Activated CD4-positive, alpha-beta T cell treated with anti-CD3 and anti-CD28 coated beads, Interleukin-2, Interleukin-4, amounts not matched to agents 100 ng/mL and 50 ng/mL, durations not matched to agents 16 hours and 8 hours (primary cell): ENCODE data around the gene BRIX1.
"Not testable (repeated sequence)": the region's sequence is repeated elsewhere in the genome, so short reads cannot be mapped to it uniquely, and the experiment has no call there.

ENCODE experiments used
- DNase-seq: peaks from one replicate; pipeline ENCODE4 v3.0.0-alpha.2; 2020; ENCODE audit warnings: low spot score

The BRIX1 gene

DNA sequence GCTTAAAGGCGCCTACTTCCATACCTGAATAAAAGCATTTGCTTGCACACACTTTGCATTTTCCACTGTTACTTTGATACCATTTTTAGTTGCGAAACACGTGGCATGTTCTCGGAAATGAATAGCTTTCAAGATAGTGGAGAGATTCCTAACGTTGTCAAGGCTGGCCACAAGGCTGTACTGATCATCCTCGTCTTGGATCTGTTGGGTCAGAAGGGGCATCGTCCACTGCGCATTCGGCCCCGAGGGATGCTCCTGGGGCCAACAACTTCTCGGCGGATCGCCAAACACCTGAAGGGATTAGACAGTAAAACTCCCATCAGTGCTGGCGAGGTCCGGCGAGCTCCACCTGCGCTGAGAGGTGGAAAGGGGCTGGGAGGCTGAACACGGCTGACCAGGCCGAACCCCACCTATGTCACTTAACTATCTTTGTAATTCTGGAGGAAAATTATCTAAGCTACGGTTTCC lies 806 bp upstream of the BRIX1 start:
- no peak for DNase-seq

DNA sequence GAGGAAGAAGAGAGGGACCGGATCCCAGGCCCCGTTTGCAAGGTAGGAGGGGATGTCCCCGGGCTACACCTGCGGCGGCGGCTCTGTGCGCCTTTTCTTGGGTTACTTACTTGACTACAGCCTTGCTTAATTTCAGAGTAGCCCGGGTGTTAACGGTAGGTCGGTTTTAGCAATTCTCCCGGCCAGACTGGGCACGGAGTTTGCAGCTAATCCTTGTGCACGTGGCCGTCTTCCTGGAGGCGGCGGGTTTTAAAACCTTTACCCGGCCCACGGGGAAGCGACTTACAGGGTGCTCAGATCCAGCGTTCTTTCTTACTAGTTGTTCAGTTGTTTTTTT lies 313 bp downstream of the BRIX1 start:
- DNase-seq = no peak

DNA sequence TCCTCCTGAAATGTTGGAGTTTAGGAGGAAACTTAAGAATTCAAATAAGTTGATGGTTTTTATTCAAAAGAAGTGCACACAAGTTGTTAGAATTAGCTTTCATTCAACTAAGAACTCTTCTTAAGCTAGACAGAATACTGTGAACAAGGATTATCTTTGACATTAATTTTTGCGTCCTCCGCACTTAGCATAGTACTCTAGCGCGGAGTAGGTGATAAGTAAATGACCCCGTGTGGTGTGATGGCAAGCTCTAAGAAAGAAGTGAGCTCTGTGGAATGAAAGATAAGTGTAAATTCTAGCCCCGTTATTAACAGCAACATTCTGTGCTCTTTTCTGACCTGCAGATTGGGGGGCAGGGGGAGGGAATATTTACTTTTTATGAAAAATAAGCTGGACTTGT lies 1.0 kb downstream of the BRIX1 start:
- no peak for DNase-seq

DNA sequence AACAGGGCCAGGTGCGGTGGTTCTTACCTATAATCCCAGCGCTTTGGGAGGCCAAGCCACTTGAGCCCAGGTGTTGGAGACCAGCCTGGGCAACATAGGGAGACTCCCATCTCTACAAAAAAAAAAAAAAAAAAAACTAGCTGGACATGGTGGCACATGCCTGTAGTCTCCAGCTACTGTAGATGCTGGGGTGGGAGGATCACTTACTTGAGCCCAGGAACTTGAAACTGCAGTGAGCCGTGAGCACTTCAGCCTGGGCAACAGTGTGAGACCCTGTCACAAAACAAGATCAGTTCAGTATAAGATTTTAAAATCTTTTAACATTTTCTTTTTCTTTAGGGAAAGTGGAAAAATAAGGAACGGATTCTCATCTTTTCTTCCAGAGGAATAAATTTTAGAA lies 2.5 kb downstream of the BRIX1 start:
- no peak for DNase-seq

DNA sequence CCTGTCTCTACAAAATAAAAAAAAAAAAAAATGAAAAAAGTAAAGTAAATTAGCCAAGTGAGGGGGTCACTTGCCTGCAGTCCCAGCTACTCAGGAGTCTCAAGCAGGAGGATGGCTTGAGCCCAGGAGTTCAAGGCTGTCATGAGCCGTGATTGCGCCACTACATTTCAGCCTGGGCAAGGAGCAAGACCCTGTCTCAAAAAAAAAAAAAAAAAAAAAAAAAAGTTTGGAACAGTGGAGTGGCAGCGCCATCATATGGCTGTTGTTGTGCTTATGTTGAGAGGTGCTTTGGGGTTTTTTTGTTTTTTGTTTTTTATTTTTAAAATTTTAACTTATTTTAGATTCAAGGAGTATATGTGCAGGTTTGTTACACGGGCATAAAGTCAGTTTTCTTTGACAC lies 3.6 kb downstream of the BRIX1 start:
- no peak for DNase-seq

DNA sequence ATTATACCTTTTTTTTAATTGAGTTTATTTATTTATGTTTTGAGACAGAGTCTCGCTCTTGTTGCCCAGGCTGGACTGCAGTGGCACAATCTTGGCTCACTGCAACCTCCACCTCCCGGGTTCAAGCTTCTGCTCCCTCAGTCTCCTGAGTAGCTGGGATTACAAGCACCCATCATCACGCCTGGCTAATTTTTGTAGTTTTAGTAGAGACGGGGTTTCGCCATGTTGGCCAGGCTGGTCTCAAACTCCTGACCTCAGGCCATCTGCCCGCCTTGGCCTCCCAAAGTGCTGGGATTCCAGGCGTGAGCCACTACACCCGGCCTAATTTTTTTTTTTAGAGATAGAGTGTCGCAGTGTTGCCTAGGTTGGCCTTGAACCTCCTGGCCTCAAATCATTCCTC lies 7.7 kb downstream of the BRIX1 start:
- not testable (repeated sequence) for DNase-seq

DNA sequence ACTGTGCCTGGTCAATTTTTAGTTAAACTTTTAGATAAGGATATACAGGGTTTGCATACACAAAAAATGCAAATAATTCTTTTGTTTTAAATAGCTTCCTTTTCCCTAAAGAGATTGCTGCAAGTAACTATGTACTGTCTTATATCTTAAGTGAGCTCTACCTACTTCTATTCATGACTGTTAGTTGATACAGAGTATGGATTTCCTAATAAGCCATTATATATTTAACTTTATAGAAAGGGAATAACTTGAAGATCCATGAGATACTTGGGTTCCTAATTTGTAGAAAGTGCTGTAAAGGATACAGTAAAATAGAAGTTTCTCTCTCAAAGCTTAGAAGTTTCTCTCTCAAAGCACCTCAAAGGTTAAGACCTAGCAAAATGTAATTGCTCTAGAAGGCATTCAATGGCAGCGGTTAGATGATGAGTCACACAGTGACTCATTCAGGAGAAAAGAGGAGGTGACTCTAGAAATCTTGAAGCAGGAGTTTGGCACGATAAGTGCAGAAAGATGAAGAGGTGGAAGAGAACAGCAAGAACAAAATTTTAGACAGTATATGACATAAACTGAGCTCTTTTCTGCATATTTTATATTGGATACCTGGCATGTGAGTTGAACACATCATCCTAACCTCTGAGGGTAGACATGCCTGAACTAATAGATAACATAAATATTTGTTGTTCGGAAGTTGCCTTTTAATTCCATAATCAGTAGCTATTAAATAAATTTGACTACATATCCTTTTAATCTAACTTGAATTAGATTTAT lies 8.4 kb downstream of the BRIX1 start:
- peak; percentile 82 for DNase-seq

DNA sequence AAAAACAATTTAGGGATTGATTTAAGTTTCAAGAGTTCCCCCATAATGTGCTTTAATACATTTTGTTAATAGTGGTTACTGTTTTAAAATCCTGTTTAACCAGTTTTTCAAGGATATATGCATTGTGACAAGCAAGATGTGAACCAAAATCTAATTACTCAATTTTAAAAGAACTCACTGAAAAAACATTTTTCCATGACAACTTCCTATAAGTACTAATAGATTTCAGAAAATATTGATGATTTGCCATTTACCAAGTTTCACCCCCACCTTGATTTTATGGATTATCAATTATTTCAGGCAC lies 8.9 kb downstream of the BRIX1 start:
- DNase-seq = no peak

DNA sequence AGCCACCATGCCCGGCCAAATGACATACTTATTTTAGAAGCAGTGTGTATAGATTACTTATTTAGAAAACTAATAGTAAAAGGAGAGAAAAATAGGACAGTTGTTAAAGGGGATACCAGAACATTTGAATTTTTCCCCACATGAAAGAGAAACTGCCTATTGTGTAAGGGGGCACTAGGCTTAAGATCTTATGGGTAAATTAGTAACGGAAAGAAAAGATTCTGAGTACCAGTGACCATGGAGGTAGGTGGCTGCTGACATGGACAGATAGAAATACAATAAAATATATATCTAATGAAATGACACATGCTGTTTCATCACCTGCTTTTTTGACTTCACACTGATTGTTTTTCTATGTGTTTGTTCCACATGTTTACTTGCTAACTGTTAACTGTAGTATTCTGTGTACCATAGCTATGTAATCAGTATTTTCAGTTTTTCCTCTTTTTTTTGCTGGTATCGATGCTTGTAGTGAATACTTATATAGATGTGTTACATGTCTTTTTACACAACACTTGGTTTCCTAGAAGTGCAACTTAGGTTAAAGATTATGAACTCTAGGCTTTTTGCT lies 10.9 kb downstream of the BRIX1 start:
- DNase-seq = no peak

DNA sequence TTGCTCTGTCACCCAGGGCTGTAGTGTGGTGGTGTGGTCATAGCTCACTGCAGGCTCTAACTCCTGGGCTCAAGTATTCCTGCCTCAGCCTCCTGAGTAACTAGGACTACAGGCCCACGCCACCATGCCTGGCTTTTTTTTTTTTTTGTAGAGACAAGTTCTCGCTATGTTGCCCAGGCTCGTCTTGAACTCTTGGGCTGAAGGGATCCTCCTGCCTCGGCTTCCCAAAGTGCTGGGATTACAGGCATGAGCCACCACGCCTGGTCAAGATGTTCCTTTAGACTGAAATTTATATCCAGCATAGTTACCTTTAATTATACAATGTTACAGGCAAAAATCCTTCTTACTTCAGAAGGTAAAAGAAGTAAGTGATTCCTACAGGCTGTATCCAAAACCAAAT lies 12.3 kb downstream of the BRIX1 start:
- no peak for DNase-seq

DNA sequence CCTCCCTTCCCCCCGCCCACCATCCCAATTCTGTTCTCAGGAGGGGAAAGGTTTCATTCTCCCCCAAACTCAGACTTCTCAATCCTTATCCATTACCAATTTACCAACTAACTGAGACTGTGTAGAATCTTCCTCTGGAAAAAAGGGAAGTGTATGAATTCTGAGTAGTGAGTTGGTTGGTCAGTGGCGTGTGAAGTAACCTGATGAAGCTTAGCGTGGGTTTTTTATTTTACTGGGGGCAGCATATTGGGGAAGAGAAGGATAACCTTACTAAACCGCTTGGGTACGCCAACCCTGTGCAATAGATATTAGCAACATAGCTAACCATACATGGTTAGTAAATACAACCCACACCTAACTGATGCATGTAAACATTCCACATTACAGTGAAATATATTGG lies 12.8 kb downstream of the BRIX1 start:
- no peak for DNase-seq

DNA sequence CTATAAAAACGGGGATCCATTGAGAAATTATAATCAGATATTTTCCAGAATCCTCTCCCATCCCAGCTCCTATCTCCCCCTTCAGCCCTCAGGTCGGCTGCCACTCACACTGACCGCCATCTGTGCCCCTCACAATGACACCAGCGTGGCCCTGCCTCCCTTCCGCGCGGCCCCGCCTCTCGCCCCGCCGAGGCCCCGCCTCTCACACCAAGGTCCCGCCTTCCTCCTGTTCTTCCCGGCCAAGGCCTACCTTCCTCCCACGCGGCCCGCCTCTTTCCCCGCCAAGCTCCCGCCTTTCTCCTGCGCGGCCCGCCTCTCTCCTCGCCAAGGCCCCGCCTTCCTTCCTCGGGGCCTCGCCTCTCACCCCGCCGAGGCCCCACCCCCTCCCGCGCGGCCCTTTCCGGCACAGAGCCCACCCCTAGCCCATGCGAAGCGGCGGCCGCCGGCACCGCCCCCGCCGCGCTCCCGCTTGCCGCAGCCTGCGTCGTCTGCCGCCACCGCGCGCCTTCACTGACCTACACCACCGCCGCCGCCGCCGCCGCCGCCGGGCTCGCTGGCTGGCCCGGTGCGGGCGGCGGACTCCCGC lies 13.7 kb downstream of the BRIX1 start, which contains the start of gene DNAJC21:
Gene DNAJC21 (plus strand): TSS at position 426 of the 586 bp plus-strand sequence. CDS start 261 bp downstream, outside the sequence.
- peak; percentile 98 for DNase-seq

DNA sequence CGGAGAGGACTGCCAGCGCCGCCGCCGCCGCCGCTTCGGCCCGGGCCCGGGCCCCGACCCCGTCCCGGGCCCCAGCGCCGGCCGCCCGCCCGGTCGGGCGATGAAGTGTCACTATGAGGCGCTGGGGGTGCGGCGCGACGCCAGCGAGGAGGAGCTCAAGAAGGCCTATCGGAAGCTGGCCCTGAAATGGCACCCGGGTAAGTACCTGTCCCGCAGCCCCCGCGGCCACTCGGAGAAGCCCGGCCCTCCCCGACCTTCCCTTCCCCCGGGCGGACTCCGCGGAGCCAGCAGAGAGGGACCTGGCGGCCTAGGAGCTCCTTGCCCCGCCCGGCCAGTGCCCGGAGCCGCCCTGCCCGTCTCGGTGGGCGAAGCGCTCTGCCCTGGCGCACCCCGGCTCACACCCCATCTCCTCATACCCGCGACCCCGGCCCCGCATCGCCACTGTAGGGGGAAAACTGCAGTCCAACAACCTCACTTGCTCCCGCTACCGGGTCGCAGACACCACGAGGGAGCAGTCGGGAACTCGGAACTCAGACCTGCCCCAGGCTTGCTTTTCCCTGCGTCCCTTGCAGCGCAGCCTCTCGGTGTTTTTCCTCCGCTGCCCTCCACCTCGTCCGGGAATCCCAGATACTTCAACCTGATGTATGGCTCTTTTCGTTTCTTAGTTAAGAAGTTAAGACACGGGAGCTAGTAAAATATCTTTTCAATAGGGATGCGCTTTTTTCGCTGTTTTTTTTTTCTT lies 14.4 kb downstream of the BRIX1 start:
- DNase-seq = peak; percentile 79

DNA sequence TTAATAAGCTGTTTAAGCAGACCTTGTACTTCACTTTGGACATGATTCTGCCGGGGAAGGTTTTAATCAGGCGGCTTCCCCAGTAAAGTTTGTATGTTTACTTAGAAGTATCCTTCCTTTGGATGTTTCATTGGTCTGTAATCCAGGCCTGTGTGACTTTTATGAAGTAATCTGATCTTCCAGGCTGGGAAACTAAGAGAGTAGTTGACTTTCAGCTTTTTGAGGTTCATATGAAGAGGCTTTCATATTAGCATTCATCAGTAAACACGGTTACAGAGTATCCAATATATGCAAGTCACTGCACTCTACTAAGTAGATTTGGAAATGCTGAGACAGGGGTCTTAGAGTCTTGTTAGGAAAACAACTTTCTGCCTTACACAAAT lies 14.9 kb downstream of the BRIX1 start:
- DNase-seq = no peak

DNA sequence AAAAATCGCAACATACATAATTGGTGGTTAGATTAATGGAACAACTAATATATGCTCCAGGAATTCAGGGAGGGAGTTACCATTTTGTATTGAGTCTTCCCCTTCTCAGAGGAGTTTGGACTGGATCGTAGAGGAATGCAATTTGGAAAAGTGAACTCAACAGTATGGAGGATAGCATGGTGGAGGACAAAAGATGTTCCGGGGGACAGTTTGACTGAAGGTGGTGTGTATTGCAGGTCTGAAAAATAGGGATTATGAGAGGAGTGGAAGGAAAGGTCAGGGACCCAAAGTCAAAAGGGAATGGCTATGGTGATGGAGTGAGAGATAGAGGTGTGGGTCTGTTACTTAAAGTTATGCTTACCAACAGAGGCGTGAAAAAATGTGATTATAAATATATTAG lies 15.4 kb downstream of the BRIX1 start:
- DNase-seq = no peak

DNA sequence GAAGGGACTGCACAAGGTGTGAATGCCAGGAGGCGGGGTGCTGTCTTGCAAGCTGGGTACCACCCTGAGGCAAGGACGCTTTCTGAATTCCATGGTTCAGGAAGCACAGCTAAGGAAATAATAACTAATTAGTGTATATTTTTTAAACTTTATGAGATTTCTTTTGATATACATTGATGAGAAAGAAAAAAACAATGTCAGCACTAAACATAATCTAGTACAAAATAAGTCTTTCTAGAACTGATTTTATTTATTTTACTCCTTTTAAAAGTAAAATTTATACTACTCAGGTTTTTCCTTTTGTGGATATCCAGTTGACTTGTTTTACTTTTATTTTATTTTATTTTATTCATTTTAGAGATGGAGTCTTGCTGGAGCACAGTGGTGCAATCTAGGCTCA lies 17.4 kb downstream of the BRIX1 start:
- DNase-seq = no peak

DNA sequence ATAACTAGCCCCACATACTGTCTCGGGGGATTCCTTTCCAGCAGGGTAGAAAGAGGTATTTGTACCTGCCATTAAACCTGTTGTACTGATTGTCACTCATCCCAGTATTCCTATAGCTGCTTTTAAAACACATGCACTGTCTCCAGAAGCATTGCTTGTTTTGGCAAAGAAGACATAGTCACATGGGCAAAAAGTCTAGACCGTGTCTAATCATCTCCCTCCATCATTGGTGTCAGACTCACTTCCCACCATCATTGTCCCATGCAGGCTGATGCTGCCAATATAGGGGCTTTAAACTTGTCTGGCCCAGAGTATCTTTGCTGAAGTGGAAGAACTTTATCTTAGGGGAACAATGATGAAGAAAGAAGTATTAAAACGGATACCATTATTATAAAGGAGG lies 26.4 kb downstream of the BRIX1 start:
- no peak for DNase-seq

DNA sequence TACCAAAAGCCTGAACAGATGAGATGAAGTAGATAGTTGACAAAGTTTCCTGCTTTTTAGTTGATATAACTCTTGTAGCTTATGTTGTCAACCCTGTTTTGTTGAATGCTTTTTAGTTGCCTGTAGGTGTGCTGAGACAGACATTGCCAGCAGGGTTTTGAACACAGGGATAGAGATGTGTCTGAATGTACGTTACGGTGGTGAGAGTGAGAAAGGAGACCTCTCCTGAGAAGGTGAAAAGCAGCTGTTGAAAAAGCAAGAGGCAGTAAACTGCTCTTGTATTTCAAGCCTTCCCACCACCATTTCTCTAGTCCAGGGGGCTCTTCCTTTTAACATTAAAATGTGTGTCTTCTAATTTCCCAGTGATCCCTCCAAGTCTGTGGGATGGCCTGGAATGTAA lies 28.5 kb downstream of the BRIX1 start:
- DNase-seq = no peak

DNA sequence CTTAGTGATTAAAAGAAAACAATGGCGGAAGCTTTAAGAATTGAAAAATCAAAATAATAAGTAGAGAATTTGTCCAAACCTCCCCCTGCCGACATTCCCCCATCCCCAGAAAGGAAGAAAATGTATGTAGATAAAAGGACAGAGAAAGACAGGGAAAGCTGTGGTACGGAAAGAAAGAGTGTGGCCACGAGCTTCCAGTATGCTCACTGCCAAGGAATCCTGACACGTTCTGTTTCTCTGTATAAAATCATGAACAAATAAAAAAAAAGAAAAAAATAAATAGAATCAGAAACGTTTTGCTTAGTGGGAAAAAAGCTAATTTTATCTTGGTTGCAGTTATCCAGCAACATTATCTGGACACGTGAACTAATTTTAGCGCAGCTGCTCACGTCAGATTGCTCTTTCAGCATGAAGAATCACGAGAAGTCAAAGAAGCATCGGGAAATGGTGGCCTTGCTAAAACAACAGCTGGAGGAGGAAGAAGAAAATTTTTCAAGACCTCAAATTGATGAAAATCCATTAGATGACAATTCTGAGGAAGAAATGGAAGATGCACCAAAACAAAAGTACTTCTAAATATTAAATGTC lies 29.0 kb downstream of the BRIX1 start:
- no peak for DNase-seq

DNA sequence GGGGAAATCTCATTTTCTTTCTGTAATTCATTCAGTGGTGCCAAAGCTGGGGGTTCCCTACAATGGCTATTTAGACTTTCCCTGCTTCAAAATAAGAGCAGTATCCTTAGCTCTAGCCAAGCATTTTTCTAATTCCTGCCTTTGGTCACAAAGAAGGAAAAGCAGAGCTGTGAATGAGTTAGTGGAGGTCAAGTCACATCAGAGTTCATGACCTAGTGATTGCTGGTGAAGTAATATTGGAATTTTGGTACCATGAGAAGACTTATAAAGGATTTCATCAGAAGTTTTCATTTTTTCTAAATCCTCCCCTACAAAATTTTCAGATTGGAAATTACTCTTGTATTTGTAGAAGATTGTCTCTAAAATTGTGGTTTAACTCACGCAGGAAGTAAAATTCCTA lies 41.8 kb downstream of the BRIX1 start:
- DNase-seq = no peak

DNA sequence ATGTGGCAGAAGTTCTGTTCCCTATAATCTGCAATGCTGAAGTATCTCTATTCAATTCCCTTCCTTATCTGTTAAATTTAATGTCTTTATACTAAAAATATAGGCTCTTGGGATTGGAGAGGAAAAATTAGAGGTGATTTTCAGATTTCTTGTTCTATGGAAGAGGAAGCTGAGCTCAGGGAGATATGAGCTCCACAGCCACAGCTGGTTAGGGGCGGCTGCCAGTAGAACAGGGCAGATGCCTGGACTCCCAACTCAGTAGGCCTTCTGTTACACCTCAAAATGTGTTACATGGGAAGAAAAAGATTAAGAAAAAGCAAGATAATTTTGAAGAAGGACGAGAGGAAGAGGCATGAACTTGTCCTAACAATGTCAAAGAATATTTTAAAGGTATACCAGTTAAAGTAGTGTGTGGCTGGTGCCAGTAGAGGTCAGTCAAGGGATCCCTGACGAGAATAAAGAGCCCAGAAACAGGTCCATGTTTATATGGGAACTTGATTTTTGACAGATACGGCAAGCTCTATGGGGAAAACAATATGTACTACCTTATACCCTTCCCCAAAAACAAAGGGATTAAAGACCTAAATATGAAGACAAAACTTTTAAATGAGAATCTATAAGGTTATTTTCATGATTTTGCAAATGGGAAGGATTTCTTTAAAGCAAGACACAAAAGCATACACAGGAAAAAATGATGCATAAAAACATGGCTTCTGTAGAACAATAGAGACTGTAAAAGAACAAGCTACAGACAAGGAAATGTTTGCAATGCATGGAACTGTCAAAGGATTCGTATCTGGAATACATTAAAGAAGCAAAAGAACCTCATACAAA lies 42.6 kb downstream of the BRIX1 start:
- DNase-seq = peak; percentile 9

DNA sequence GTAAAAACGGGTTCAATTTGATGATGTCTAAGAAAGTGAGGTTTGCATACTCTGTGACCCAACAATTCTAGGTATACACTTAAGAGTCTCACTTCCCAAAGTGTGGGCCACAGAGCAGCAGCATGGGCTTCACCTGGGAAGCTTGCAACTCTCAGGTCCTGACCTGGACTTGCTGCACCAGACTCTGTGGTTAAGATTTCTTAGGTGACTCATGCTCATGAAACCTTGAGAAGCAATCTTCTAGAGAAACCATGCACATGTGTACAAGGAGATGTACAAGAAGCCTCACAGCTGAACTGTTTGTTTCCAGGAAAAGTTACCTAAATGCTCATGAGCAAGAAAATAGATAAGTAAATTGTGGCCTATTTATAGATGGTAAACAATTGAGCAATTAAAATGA lies 43.8 kb downstream of the BRIX1 start:
- peak; percentile 51 for DNase-seq
